Fibroblast of villous mesenchyme (primary cell): ENCODE data around the gene SLX4. TPM values are rescaled to one million over a fixed set of nuclear protein-coding genes. Genes with fewer than 3 reads are reported as not detected.

Source experiments
- DNase-seq: peaks from one replicate; pipeline ENCODE4 v3.0.0-alpha.2; 2010; ENCODE audit warnings: low read depth
- H3K4me3 ChIP-seq: 2 replicates; pipeline ENCODE4 v1.5.1; 2011; ENCODE audit warnings: low read depth, mild to moderate bottlenecking, low read length
- CTCF ChIP-seq: IDR thresholded peaks from 2 replicates; pipeline ENCODE4 v1.5.1; 2012; ENCODE audit warnings: low read depth, mild to moderate bottlenecking, low read length; ENCODE audit not compliant: insufficient read depth
- total RNA-seq: library from RNA; depleted of rRNA; stranded (reverse); fragments of >200 nt; gene quantifications from 2 replicates; pipeline ENCODE4 v1.2.3, GENCODE V29; 2012

Gene SLX4
- total RNA-seq, 1 donor: 7.3 TPM

GRCh38 chr16:3592559-3592958 lies 18.8 kb downstream of the SLX4 start:
- no peak for DNase-seq
- no peak overlapping the region for H3K4me3 ChIP-seq
- TF ChIP-seq CTCF: no peak

- no peak for DNase-seq
- no peak overlapping the region for H3K4me3 ChIP-seq
- TF ChIP-seq CTCF: no peak
Observed at GRCh38 chr16:3591991-3592390, 19.4 kb downstream of the SLX4 start.

- no peak overlapping the region for H3K4me3 ChIP-seq
- no peak for DNase-seq
- TF ChIP-seq CTCF: no peak
Observed at GRCh38 chr16:3591436-3591803, 20.0 kb downstream of the SLX4 start.

- no peak for TF ChIP-seq CTCF
- DNase-seq: no peak
- no peak overlapping the region for H3K4me3 ChIP-seq
Observed at GRCh38 chr16:3590736-3591435, 20.5 kb downstream of the SLX4 start.

GRCh38 chr16:3589991-3590701 lies 21.3 kb downstream of the SLX4 start:
- H3K4me3 ChIP-seq: no peak overlapping the region
- TF ChIP-seq CTCF: no peak
- no peak for DNase-seq

- peak; percentile 37 for DNase-seq
- no peak overlapping the region for H3K4me3 ChIP-seq
- no peak for TF ChIP-seq CTCF
Observed at GRCh38 chr16:3589441-3589921, 21.9 kb downstream of the SLX4 start.
